SIG-M5 treated with dmso at 0.1 percent for 504 hours (cell line): ENCODE data around the gene RBM20.
"Not testable (repeated sequence)": the region's sequence is repeated elsewhere in the genome, so short reads cannot be mapped to it uniquely, and the experiment has no call there.

Experiments used
- DNase-seq: peaks from one replicate; lab custom pipeline; 2025; ENCODE audit not compliant: unreplicated experiment; lab: John Stamatoyannopoulos, UW

RBM20 gene

DNA sequence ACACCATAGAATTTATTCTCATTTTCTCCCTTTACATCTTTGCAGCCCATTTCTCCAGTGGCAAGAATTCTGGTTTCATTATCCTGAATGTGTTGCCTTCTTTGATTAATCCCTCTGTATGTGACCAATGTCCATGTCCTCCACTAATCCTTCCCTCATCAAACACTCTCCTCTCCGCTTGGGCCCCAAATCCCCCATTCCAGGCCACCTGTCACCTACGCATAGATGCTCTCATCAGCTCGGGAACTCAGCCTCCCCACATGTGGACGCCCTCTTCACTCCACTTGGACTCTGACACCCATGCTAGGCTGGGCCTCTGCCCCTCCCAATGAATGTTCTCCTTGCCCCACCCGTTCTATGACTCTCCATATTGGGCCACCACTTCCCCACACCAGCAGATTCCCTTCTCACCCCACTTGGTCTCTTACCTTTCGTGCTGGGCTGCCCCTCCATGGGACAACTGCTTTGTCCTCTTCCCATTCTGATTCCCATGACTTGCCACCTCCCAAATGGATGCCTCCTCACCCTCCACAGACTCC lies 18.7 kb upstream of the RBM20 start:
- no peak for DNase-seq

DNA sequence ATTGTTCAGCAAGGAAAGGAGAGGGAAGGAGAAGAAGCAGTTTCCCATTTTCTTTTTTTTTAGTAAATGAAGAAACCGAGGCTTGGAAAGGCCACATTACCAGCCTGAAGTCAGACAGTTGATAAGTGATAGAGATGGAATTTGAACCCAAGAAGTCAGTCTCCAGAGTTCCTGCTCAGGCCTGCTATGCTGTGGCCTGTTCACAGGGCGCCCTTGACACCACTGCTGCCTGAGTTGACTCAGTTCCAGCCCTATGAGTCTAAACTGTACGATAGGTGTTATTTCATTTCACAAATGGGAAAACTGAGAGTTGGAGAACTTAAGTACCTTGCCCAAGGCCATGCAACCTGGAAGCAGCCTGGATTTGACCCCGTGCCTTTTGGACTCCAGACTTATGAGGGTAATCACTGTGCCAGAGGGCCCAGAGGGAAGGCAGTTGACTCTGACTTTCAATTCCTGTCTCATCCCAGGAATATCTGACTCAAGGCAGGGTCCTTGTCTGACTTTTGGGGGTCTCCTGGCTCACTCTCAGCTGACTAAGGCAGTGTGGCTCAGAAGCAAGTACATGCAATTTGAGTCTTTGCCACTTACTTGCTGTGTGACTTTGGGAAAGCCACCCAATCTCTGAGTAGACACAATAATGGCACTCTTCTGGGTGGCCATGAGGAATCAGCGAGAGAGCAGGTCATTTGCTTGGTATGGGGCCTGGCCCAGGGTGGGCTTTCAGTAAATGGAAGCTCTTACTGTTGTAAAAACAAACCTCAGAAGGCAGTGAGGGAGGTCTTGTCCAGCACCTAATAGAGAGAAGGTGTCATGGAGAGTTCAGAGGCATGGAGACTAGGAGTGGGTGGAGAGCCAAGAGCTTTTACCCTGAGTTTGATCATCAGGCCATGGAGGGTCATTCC lies 17.9 kb upstream of the RBM20 start:
- DNase-seq, result no peak

DNA sequence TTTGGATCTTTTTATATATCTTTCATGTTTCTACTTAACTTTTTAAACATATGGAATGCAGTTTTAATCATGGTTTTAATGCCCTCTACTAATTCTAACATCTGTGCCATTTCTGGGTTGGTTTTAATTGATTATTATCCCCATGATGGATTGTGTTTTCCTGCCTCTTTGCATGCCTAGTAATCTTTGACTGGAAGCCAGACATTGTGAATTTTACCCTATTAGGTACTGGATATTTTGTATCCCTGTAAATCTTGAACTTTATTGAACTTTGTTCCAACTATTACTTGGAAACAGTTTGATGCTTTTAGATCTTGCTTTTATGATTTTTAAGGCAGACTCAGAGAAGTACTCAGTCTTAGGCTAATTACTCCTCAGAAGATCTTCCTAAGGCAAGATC lies 16.0 kb upstream of the RBM20 start:
- no peak for DNase-seq

DNA sequence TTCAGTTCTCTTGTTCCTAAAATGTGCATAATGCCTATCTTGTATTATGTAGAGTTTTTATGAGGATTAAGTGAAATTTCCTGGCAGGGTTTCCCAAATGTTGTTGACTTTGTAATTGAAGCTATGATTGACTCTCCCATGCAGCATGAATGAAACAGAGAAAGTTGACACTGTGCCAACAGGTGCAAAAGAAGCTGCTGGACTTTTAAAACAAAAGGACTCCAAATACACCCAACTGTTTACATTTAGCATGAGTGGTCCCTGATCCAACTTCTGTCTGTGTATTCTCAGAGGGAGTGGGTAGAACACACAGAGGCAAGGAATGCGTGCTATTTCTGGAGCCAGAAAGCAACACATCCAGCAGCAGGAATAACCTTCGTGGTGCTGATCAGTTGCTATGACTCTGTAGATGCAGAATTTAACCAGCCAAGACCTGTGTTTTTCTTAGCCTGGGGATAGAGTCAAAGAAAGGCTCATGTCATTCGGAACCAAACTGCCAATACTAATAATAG lies 14.4 kb upstream of the RBM20 start:
- DNase-seq, result no peak

DNA sequence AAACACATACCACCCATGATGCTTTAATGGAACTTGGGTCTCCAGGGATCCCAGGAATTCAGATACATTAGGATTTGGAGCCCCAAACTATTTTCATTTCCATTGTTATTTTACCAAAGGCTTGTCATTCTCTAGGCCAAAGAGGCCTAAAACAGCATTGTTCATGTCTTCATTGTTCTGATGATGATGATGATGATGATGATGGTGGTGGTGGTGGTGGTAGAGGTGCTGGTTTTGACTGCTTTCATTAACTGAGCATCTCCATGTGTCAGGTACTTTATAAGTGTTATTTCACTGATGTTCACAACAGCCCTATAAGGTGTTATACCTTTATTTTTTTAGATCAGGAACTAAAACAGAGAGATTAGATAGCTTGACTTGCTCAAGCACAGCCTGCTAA lies 12.2 kb upstream of the RBM20 start:
- no peak for DNase-seq

DNA sequence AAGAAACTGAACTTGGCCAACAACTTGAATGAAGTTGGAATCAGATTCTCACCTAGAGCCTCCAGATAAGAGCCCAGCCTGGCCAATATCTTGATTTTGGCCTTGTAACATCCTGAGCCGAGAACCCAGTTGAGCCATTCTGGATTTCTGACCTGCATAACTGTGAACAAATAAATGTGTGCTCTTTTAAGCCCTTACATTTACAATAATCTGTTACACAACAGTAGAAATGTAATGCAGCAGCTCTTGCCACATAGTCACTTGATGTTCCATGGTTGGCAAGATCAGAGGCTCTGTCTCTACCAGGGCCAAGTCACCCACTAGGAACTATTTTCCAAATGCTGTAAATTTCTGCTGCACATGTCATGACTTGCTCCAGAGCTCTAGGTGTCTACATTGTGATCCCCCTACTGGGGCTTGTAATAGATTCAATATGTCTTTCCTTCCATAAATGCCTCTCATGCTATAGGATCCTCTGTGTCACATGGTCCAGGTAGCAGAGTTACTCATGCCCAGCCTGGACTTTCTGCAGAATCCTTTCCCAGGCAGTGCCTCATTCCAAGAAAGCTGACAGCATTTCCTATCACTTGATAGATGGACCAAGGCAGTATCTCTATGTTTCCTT lies 11.4 kb upstream of the RBM20 start:
- no peak for DNase-seq

DNA sequence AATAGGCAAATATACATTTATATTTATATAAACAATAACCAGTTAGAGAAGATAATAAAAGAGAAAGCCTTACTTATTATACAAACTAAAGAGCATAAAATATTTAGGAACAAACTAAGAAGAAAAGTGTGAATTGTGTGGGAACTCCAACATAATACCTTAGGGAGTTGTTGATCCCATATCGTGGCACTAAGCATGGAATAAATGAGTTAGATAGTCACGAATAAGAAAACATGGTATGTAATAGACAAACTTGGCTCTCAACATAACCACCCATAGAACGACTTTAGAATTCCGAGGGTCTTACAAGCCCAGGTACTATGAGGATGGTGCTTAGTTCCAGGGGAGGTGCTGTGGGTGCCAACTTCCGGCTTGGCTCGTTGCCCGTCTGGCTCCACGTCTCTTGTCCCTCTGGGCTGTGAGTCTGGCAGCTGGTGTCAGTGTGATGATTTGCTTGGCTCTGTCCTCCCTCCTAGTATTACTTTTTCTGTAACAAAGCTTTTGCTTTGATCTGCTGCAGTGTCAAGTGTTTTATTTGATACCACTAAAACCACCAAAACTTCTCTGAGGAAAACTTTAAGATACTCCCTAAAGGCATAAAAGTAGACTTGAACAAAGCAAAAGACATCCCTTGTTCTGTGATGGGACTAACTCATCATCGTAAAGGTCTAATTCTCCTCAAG lies 9.5 kb upstream of the RBM20 start:
- DNase-seq, result no peak

DNA sequence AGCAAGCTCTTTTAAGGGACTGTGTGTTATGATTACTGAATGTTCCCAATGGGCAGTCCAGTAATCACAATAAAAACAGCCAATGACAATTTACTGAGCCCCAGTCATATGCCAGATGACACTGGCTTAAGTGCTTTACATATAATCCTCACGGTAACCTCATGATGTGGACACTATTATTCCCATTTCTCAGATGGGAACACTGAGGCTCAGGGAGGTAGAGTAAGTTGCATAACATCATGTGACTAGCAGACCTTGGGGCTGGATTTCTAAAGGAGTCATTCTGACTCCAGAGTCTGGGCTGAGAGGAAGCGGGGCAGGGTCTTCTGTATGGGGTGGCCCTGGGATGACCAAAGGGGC lies 7.6 kb upstream of the RBM20 start:
- no peak for DNase-seq

DNA sequence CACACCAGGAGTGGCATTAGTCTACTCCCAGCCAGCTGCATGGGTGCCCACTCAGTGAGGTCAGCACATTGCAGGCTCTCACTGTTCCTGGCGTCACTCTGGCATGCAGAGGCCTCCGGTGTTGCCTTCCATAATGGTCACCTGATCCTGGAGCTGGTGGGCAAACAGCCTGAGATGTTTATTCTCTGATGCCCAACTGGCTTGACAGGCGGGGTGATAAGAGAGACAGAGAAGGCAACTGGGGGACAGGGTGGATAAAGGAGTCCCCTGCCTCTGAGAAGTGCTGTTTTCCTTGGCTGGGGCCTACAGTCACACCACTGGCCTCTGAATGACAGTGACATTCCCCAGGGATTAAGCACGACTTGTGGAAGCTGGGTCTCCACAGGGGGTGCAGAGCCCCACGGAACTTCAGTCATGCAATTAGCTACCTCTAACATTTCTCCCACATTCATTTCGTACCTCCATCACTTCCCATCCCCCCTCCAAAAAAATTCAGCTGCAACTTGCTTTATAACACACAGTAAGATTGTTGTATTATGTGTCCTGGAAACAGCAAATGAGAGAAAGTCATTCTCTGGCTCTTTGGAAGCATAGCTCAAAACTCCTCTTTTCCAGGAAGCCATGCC lies 7.1 kb upstream of the RBM20 start:
- DNase-seq, result no peak

DNA sequence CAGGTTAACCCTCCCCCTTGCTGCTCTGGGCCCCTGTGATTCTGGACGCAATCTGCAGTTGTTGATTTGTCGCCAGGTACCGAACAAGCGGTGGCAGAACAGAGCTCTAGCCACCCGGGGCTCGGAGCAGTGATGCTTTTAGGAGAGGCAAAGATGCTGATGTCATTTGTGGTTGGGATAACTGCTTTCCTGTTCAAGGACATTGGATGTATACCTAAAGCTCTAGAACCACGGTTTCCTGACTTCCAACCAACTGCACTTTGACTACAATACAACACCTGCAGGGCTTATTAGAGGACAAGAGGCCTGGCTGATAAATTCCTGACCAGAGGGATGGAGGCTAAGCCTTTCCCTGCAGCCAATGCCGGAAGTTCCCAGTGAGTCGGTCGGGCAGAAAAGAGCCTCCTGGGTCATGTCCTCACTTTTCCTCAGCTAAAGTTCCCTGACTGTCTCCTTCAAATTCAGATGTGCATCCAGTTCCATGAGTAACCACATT lies 6.5 kb upstream of the RBM20 start:
- no peak for DNase-seq

DNA sequence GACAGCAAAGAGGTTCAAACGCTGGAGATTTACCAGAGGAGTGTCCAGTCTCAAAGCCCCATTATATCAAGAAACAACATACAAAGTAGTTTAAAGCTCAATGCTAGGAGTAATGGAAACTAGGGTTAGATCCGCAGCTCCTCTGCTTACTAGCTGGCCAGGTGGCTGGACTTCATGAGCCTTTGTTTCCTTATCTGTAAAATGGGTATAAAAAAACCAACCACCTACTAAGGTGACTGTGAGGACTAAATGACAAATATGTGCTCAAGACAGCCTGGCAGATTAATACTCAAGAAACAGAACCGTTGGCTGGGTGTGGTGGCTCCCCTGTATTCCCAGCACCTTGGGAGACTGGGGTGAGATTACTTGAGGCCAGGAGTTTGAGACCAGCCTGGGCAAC lies 5.8 kb upstream of the RBM20 start:
- DNase-seq, result no peak

DNA sequence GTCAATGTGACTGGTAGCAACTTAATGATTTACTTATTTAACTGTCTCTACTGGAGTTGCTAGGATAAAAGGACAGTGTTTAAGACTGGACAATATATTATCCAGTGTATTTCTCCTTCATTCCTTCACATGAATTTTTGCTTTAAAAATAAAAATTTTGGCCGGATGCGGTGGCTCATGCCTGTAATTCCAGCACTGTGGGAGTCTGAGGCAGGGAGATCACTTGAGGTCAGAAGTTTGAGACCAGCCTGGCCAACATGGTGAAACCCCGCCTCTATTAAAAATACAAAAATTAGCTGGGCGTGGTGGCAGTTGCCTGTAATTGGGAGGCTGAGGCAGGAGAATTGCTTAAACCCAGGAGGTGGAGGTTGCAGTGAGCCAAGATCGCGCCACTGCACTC lies 5.1 kb upstream of the RBM20 start:
- DNase-seq, result not testable (repeated sequence)

DNA sequence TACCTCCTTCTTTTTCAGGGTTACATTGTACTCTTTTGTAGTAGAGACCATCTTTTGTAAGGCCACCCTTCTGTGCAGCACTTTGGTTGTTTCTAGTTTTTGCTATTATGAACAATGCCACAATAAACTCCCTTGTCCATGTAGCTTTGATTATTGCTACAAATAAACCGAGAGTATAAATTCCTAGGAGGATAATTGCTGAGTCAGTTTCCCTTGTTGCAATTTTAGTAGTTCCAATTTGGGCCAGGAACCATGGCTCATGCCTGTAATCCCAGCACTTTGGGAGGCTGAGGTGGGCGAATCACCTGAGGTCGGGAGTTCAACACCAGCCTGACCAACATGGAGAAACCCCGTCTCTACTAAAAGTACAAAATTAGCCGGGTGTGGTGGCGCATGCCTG lies 4.3 kb upstream of the RBM20 start:
- DNase-seq, result not testable (repeated sequence)

DNA sequence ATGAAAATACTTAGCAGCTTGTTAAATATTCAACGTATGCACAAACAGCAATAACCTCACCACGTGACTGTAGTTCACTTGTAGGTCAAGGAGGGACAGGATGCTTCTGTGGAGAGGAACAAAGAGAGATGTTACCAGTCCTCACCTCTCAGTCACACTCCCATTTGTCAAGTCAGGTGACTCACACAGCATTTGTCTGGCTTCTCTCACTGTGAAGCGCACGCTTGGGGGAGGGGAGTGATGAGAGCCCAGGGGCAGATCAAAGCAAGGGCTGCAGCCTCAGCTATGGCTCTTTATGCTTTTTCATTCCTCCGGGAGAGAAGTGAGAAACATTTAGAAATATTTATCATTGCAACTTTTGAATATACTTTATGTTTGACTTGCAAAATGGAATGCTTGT lies 2.9 kb upstream of the RBM20 start:
- DNase-seq, result no peak

DNA sequence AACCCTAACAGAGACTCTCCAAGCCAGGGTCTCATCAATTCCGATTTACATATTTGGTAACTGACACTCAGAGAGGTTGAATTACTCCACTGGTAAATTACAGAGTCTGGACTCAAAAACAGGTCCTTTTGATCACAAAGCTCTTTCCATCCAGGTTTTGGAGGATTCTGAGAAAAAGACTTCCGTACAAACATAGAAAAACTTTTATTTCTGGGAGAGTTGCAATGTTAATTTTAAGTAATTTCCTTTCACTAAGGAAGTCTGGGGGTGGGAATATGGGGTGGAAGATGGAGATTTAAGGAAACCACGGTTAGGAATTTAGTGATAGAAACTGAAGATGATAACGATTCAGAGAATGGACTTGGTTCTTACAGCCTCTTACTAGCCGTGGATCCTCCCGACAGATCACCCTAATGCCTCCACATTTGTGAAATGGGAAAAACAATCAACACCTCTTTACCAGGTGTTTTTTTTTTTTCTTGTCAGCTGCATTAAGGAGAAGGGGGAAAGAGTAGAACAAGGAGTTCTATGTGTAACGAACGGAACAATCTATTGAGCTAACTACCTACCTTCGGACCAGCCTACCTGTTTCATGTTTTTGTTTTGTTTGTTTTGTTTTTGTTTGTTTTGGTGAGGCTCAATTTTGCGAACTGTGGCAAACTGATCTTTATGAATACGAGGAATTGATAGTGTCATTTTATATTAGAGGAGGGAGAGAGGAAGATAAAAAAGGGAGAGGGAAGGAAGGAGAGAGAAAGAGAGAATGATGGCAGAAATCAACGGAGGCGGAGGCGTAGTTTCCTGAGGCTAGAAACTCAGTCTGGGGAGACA lies 1.7 kb upstream of the RBM20 start:
- no peak for DNase-seq

DNA sequence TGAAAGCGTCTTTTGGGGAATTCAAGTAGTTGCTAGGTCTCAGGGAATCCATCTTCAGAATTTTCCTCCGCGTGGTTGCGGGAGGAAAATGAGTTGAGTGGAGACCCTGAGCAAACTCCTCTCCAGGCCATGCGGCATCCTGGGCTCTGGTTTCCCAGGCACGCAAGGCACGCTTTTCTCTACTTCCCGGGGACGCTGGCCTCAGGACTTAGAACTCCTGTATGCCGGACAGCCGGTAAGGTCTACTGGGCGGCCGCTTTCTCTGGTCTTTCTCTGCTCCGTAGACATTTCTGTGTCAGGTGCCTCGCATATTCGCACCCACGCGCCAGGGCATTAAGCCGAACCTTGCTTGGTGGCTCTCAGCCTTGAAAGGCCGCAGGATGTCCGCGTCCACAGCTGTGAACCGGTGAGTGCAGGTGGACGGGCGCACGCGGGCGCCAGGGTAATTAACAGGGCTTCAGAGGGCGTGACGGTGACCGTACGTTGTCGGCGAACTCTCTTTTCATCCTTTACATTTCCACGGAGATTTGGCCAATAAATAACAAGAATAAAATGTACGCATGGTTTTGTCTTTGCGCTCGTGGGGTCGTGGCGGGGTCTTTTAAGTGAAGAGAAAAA lies 992 bp upstream of the RBM20 start:
- no peak for DNase-seq

DNA sequence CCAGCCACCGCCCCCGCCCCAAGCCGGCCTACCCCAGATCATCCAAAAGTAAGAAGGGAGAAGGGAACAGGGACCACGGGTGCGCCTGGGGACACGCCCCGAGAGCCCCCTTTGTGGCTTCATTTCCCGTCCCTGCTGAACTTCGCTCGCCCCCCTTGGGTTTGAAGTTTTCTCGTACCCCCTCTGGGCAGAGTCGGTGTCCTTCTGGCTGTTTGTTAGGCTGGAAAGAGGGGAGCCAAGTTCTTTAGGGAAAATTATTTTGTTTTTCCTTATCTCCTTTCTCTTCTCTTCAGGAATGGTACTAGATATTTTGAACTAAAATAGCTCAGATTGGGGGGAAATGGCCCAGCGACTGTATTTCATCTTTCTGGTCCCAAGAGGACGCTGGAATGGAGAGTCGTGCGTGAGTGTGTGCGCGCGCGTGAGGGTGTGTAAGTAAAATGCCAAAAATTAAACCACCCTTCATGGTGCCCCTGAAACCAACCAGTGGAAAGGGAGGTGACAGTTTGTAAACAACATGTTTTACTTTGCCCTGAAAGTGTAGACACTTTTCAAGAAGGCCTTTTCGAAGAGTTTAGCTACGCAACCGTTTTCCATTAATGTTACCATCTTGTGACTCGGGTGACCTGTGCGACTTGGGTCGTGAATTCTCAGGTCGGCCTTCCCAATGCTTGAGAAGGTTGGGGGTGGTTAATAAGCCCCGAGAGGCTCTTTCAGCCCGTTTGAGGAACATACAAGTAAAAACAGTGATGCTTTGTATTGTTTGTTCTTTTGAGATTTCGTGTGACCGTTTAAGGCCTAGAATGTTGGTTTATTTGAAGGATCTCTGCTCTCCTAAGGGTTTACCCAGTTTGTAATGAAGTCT lies 694 bp downstream of the RBM20 start:
- DNase-seq, result no peak

DNA sequence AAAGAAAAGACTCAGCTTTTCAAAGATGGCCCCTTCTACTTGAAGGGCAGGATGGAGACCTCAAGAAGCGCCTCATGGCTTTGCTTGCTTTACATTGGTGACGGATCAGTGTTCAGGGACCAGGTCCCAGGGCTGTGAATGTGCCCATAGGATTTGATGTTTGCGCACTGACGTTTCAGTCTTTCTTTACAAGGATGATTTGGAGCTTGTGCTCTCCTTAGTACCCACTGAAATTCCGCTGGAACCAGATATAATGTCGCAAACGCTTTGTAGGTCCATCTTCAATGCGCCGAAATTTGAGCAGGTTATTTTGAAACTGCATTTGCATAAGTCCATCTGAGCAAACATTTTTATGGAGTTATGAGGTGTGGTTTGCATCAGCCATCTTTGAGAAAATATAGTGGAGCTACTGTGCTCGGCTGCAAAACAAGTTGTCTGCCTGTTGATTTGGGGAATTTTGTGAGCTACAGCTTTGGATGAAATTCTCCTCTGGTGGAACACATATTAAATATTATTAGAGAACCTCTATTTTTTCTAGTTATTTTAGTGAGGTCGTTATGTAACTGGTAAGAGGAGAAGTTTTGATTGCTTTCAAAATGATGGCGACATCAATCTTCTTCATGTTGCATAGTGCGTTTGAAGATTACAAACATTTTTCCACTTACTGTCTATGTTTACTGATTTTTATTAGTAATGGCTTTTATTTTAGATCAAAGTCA lies 2.4 kb downstream of the RBM20 start:
- DNase-seq, result no peak
